Neural progenitor cell (in vitro differentiated cells): Measurements from ENCODE around the gene DNAH5. TPM values are rescaled to one million over a fixed set of nuclear protein-coding genes. Genes with fewer than 3 reads are reported as not detected.
A peak's percentile ranks its signal among the peaks of the same experiment; 100 is the strongest.

Experiments
- DNase-seq: peaks from one replicate; pipeline ENCODE4 v3.0.0-alpha.2; 2016; ENCODE audit warnings: low spot score
- H2AFZ ChIP-seq: fragments of 200-600 bp; sonication (generic); replicated peaks from 2 replicates; pipeline ENCODE4 v1.6.1; 2016; ENCODE audit warnings: antibody characterized with exemption
- H3F3A ChIP-seq: fragments of 200-600 bp; sonication (generic); 2 replicates; pipeline ENCODE4 v1.6.1; 2016; ENCODE audit warnings: antibody characterized with exemption, low read depth
- H3K27ac ChIP-seq: fragments of 200-600 bp; sonication (generic); 2 replicates; pipeline ENCODE4 v1.5.1; 2016; ENCODE audit warnings: mild to moderate bottlenecking
- H3K27me3 ChIP-seq: fragments of 200-600 bp; sonication (generic); 2 replicates; pipeline ENCODE4 v1.6.1; 2016; ENCODE audit warnings: mild to moderate bottlenecking, moderate library complexity
- H3K36me3 ChIP-seq: fragments of 200-600 bp; sonication (generic); 2 replicates; pipeline ENCODE4 v1.5.1; 2016
- H3K4me1 ChIP-seq: fragments of 200-600 bp; sonication (generic); 2 replicates; pipeline ENCODE4 v1.6.1; 2016; ENCODE audit warnings: mixed run types
- H3K4me2 ChIP-seq: fragments of 200-600 bp; sonication (generic); 2 replicates; pipeline ENCODE4 v1.6.1; 2016
- H3K4me3 ChIP-seq: fragments of 200-600 bp; sonication (generic); 2 replicates; pipeline ENCODE4 v1.5.1; 2016
- H3K79me2 ChIP-seq: fragments of 200-600 bp; sonication (generic); 2 replicates; pipeline ENCODE4 v1.6.1; 2016; ENCODE audit warnings: low read depth
- H3K9ac ChIP-seq: fragments of 200-600 bp; sonication (generic); 2 replicates; pipeline ENCODE4 v1.6.1; 2016
- H3K9me3 ChIP-seq: fragments of 200-600 bp; sonication (generic); 2 replicates; pipeline ENCODE4 v1.5.1; 2016; ENCODE audit warnings: low read depth
- H4K20me1 ChIP-seq: fragments of 200-600 bp; sonication (generic); 2 replicates; pipeline ENCODE4 v1.6.1; 2016; ENCODE audit warnings: low read depth
- H3K27ac Mint-ChIP-seq: 3 replicates; pipeline ENCODE4 v1.8.0; 2021; ENCODE audit warnings: mixed read lengths
- H3K27me3 Mint-ChIP-seq: 2 replicates; pipeline ENCODE4 v1.8.0; 2022; ENCODE audit warnings: low read depth, mild to moderate bottlenecking, inconsistent platforms, moderate library complexity, mixed read lengths; ENCODE audit not compliant: insufficient read depth
- H3K36me3 Mint-ChIP-seq: 3 replicates; pipeline ENCODE4 v1.8.0; 2021; ENCODE audit warnings: mixed read lengths
- H3K4me1 Mint-ChIP-seq: 3 replicates; pipeline ENCODE4 v1.8.0; 2021; ENCODE audit warnings: mixed read lengths
- H3K4me3 Mint-ChIP-seq: 3 replicates; pipeline ENCODE4 v1.8.0; 2021; ENCODE audit warnings: mild to moderate bottlenecking, moderate library complexity, mixed read lengths
- H3K9me3 Mint-ChIP-seq: 3 replicates; pipeline ENCODE4 v1.8.0; 2020; ENCODE audit warnings: mixed read lengths
- CTCF ChIP-seq: fragments of 200-600 bp; sonication (generic); IDR thresholded peaks from 2 replicates; pipeline ENCODE4 v1.5.1; 2017; ENCODE audit warnings: antibody characterized with exemption, mild to moderate bottlenecking
- EZH2 ChIP-seq: fragments of 200-600 bp; sonication (generic); IDR thresholded peaks from 2 replicates; pipeline ENCODE4 v1.6.1; 2017; ENCODE audit warnings: antibody characterized with exemption, mild to moderate bottlenecking, moderate library complexity
- EZH2phosphoT487 ChIP-seq: fragments of 200-600 bp; sonication (generic); IDR thresholded peaks from 2 replicates; pipeline ENCODE4 v1.6.1; 2017; ENCODE audit warnings: antibody characterized with exemption
- total RNA-seq: library from RNA; depleted of rRNA; stranded (reverse); fragments of >200 nt; gene quantifications from 2 replicates; pipeline ENCODE4 v1.2.3, GENCODE V29; 2015; ENCODE audit warnings: low replicate concordance

Gene DNAH5
- total RNA-seq, 1 donor from 2014 or later, result 0.39 TPM

- H3K4me1 Mint-ChIP-seq, result no peaks in the 10 kb centered on the region
- H3K4me1 ChIP-seq, result no peaks in the 10 kb centered on the region
- H3K27me3 Mint-ChIP-seq, result peaks cover 6% of the 10 kb centered on the region
- H3K9me3 ChIP-seq, result no peaks in the 10 kb centered on the region
- H3K4me3 Mint-ChIP-seq, result no peak overlapping the region
- H3K36me3 ChIP-seq, result no peaks in the 10 kb centered on the region
- no peaks in the 10 kb centered on the region for H3K9me3 Mint-ChIP-seq
- H3K27ac Mint-ChIP-seq, result no peak overlapping the region
- no peak overlapping the region for H2AFZ ChIP-seq
- no peaks in the 10 kb centered on the region for H4K20me1 ChIP-seq
- no peaks in the 10 kb centered on the region for H3K36me3 Mint-ChIP-seq
- TF ChIP-seq EZH2, result no peak
- no peak for TF ChIP-seq CTCF
- no peak for TF ChIP-seq EZH2phosphoT487
- no peak overlapping the region for H3K4me3 ChIP-seq
- H3K27ac ChIP-seq, result no peak overlapping the region
- H3F3A ChIP-seq, result no peaks in the 10 kb centered on the region
- H3K4me2 ChIP-seq, result no peak overlapping the region
- DNase-seq, result no peak
- no peaks in the 10 kb centered on the region for H3K27me3 ChIP-seq
- no peaks in the 10 kb centered on the region for H3K79me2 ChIP-seq
- H3K9ac ChIP-seq, result no peak overlapping the region
Measured at GRCh38 chr5:13661272-13661671, 283.2 kb downstream of the DNAH5 start.

GRCh38 chr5:13660072-13660471, 284.4 kb downstream of the DNAH5 start:
- no peaks in the 10 kb centered on the region for H4K20me1 ChIP-seq
- no peaks in the 10 kb centered on the region for H3K36me3 ChIP-seq
- no peak overlapping the region for H3K4me2 ChIP-seq
- no peak overlapping the region for H3K9ac ChIP-seq
- no peaks in the 10 kb centered on the region for H3F3A ChIP-seq
- H3K79me2 ChIP-seq, result no peaks in the 10 kb centered on the region
- no peak overlapping the region for H3K4me3 ChIP-seq
- H3K9me3 ChIP-seq, result no peaks in the 10 kb centered on the region
- no peaks in the 10 kb centered on the region for H3K27me3 ChIP-seq
- H3K27me3 Mint-ChIP-seq, result peaks cover 8% of the 10 kb centered on the region
- H3K27ac ChIP-seq, result no peak overlapping the region
- DNase-seq, result peak; percentile 19
- no peaks in the 10 kb centered on the region for H3K9me3 Mint-ChIP-seq
- no peak overlapping the region for H3K27ac Mint-ChIP-seq
- H3K36me3 Mint-ChIP-seq, result no peaks in the 10 kb centered on the region
- TF ChIP-seq EZH2, result no peak
- no peak for TF ChIP-seq EZH2phosphoT487
- peak; percentile 51 for TF ChIP-seq CTCF
- no peaks in the 10 kb centered on the region for H3K4me1 Mint-ChIP-seq
- no peak overlapping the region for H2AFZ ChIP-seq
- no peaks in the 10 kb centered on the region for H3K4me1 ChIP-seq
- H3K4me3 Mint-ChIP-seq, result no peak overlapping the region

- H2AFZ ChIP-seq, result no peak overlapping the region
- no peaks in the 10 kb centered on the region for H4K20me1 ChIP-seq
- no peaks in the 10 kb centered on the region for H3K36me3 ChIP-seq
- H3K4me1 ChIP-seq, result no peaks in the 10 kb centered on the region
- no peaks in the 10 kb centered on the region for H3K79me2 ChIP-seq
- Mint-ChIP-seq H3K9me3 (no peaks in the 10 kb centered on the region), H3K27me3 (peaks cover 8% of the 10 kb centered on the region), H3K36me3 (no peaks in the 10 kb centered on the region), H3K4me1 (no peaks in the 10 kb centered on the region), H3K27ac (no peak overlapping the region), H3K4me3 (no peak overlapping the region)
- H3F3A ChIP-seq, result no peaks in the 10 kb centered on the region
- no peaks in the 10 kb centered on the region for H3K9me3 ChIP-seq
- no peaks in the 10 kb centered on the region for H3K27me3 ChIP-seq
- TF ChIP-seq EZH2, result no peak
- no peak for TF ChIP-seq CTCF
- no peak for TF ChIP-seq EZH2phosphoT487
- H3K9ac ChIP-seq, result no peak overlapping the region
- H3K4me3 ChIP-seq, result no peak overlapping the region
- H3K4me2 ChIP-seq, result no peak overlapping the region
- H3K27ac ChIP-seq, result no peak overlapping the region
- DNase-seq, result no peak
Measured at GRCh38 chr5:13659391-13659790, 285.1 kb downstream of the DNAH5 start.
